ENCODE data around the gene ITGB4. TPM values are rescaled to one million over a fixed set of nuclear protein-coding genes. Genes with fewer than 3 reads are reported as not detected.
A peak's percentile ranks its signal among the peaks of the same experiment; 100 is the strongest.

The ITGB4 gene
- total and polyA plus RNA-seq, 2 of the 13 experiments (the other 11 are each of a cell fraction or from before 2014, with no cell fraction given): 6.9 to 14.5 TPM

DNA sequence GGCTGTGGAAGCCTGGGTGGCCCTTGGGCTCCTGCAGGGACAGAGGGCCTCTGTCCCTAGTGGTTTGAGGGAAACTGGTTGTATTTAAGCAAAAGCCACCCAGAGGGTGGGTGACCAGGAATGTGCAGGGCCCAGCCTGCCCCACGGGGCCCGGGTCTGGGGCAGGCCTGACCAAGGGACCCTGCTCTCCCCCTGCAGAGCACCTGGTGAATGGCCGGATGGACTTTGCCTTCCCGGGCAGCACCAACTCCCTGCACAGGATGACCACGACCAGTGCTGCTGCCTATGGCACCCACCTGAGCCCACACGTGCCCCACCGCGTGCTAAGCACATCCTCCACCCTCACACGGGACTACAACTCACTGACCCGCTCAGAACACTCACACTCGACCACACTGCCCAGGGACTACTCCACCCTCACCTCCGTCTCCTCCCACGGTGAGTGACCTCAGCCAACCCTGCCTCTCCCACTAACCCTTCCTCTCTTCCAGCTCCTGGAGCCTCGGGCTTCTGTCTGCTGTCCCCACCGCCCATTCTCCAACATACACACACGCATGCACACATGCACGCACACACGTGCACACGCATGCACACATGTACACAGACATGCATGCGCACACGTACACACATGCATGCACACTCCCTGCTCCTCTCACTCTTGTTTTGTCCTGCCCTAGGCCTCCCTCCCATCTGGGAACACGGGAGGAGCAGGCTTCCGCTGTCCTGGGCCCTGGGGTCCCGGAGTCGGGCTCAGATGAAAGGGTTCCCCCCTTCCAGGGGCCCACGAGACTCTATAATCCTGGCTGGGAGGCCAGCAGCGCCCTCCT, 33.3 kb downstream of the ITGB4 start (continued):
- TF ChIP-seq POLR2G (IDR thresholded peaks at IDR 0.05; ENCODE audit: low read depth, low read length) (peak; percentile 73), HNRNPL (IDR thresholded peaks at IDR 0.05; ENCODE audit: low read depth, low read length) (peak; percentile 96), ARNTL (CRISPR knock-in tag; IDR thresholded peaks at IDR 0.05) (peak; percentile 98), KLF16 (CRISPR knock-in tag; IDR thresholded peaks at IDR 0.05) (peak; percentile 41 to 98; a peak in 3 of 4 replicates), PAX8 (CRISPR knock-in tag; IDR thresholded peaks at IDR 0.05; ENCODE audit: borderline replicate concordance) (no peak; the same call in 1 of the 2 replicates), ZFP36L1 (CRISPR knock-in tag; IDR thresholded peaks at IDR 0.05) (peak; percentile 90; the same call in 1 of the 2 replicates), ZKSCAN1 (IDR thresholded peaks at IDR 0.05; ENCODE audit: low read length) (no peak), ZNF367 (CRISPR knock-in tag; IDR thresholded peaks at IDR 0.05; ENCODE audit: borderline replicate concordance) (no peak), PHF21A (CRISPR knock-in tag; IDR thresholded peaks at IDR 0.05) (peak; percentile 63), BHLHE40 (IDR thresholded peaks at IDR 0.05; ENCODE audit: low read length) (peak; percentile 90), ZSCAN31 (CRISPR knock-in tag; IDR thresholded peaks at IDR 0.05; ENCODE audit: low read depth) (0 out of 2 replicates have a peak, but pooled peaks have one; percentile 65), RXRB (CRISPR knock-in tag; IDR thresholded peaks at IDR 0.05; ENCODE audit: borderline replicate concordance) (peak; percentile 73), PHF20 (CRISPR knock-in tag; IDR thresholded peaks at IDR 0.05) (no peak; the same call in 1 of the 2 replicates), MTF1 (CRISPR knock-in tag; IDR thresholded peaks at IDR 0.05) (no peak), ZKSCAN5 (CRISPR knock-in tag; IDR thresholded peaks at IDR 0.05) (peak; percentile 91), MBD4 (IDR thresholded peaks at IDR 0.05; ENCODE audit: borderline replicate concordance, low read length) (no peak), KAT7 (CRISPR knock-in tag; IDR thresholded peaks at IDR 0.05; ENCODE audit: borderline replicate concordance) (no peak; the same call in 1 of the 2 replicates), ZNF264 (CRISPR knock-in tag; IDR thresholded peaks at IDR 0.05) (no peak), GZF1 (CRISPR knock-in tag; IDR thresholded peaks at IDR 0.05) (peak; percentile 78), ZNF530 (CRISPR knock-in tag; IDR thresholded peaks at IDR 0.05; ENCODE audit: low read depth) (no peak), ZNF282 (IDR thresholded peaks at IDR 0.05; ENCODE audit: partially characterized antibody) (no peak), POLR2A (IDR thresholded peaks at IDR 0.05; ENCODE audit: insufficient read depth in 1 of 2, low read depth in 2 of 2, low read length in 2 of 2) (peak; percentile 55 to 88; a peak in 3 of 4 replicates)
- TF ChIP-seq, protein P1, sequence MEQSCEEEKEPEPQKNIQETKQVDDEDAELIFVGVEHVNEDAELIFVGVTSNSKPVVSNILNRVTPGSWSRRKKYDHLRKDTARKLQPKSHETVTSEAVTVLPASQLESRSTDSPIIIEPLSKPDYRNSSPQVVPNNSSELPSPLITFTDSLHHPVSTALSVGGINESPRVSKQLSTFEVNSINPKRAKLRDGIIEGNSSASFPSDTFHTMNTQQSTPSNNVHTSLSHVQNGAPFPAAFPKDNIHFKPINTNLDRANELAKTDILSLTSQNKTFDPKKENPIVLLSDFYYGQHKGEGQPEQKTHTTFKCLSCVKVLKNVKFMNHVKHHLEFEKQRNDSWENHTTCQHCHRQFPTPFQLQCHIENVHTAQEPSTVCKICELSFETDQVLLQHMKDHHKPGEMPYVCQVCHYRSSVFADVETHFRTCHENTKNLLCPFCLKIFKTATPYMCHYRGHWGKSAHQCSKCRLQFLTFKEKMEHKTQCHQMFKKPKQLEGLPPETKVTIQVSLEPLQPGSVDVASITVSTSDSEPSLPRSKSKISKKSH (CRISPR knock-in tag; IDR thresholded peaks at IDR 0.05; ENCODE audit: borderline replicate concordance): peak; percentile 91; the same call in 1 of the 2 replicates
- TF ChIP-seq, protein P2, sequence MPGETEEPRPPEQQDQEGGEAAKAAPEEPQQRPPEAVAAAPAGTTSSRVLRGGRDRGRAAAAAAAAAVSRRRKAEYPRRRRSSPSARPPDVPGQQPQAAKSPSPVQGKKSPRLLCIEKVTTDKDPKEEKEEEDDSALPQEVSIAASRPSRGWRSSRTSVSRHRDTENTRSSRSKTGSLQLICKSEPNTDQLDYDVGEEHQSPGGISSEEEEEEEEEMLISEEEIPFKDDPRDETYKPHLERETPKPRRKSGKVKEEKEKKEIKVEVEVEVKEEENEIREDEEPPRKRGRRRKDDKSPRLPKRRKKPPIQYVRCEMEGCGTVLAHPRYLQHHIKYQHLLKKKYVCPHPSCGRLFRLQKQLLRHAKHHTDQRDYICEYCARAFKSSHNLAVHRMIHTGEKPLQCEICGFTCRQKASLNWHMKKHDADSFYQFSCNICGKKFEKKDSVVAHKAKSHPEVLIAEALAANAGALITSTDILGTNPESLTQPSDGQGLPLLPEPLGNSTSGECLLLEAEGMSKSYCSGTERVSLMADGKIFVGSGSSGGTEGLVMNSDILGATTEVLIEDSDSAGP (CRISPR knock-in tag; IDR thresholded peaks at IDR 0.05; ENCODE audit: borderline replicate concordance): peak; percentile 81
- TF ChIP-seq, protein P3, sequence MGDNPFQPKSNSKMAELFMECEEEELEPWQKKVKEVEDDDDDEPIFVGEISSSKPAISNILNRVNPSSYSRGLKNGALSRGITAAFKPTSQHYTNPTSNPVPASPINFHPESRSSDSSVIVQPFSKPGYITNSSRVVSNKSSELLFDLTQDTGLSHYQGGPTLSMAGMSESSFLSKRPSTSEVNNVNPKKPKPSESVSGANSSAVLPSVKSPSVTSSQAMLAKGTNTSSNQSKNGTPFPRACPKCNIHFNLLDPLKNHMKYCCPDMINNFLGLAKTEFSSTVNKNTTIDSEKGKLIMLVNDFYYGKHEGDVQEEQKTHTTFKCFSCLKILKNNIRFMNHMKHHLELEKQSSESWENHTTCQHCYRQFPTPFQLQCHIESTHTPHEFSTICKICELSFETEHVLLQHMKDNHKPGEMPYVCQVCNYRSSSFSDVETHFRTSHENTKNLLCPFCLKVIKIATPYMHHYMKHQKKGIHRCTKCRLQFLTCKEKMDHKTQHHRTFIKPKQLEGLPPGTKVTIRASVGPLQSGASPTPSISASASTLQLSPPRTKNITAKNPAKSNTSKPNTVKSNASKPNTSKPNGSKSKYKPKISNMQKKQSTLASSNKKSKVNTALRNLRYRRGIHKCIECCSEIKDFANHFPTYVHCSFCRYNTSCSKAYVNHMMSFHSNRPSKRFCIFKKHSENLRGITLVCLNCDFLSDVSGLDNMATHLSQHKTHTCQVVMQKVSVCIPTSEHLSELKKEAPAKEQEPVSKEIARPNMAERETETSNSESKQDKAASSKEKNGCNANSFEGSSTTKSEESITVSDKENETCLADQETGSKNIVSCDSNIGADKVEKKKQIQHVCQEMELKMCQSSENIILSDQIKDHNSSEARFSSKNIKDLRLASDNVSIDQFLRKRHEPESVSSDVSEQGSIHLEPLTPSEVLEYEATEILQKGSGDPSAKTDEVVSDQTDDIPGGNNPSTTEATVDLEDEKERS (CRISPR knock-in tag; IDR thresholded peaks at IDR 0.05): no peak
